HG03025 (cell line): ENCODE measurements around the gene TAAR1.
"Not testable (repeated sequence)": the region's sequence is repeated elsewhere in the genome, so short reads cannot be mapped to it uniquely, and the experiment has no call there.

Experiments
- ATAC-seq: cut with Tn5 transposase; IDR thresholded peaks from one replicate; pipeline ENCODE4 v1.9.1; 2021; ENCODE audit warnings: mild to moderate bottlenecking, moderate library complexity; ENCODE audit not compliant: unreplicated experiment, low FRiP score

TAAR1 gene

GRCh38 chr6:132664309-132665034 is 5.5 kb upstream of the TAAR1 start:
- no peak for ATAC-seq

GRCh38 chr6:132663661-132664060 is 4.7 kb upstream of the TAAR1 start:
- ATAC-seq = no peak

- no peak for ATAC-seq
These were observed 2.9 kb upstream of the TAAR1 start for GRCh38 chr6:132661906-132662305.

- peak; percentile 73 for ATAC-seq
These were observed 7.9 kb downstream of the TAAR1 start for GRCh38 chr6:132651062-132651461.

- no peak for ATAC-seq
These were observed 8.6 kb downstream of the TAAR1 start for GRCh38 chr6:132650429-132650828.

- ATAC-seq = no peak
These were observed 10.2 kb downstream of the TAAR1 start for GRCh38 chr6:132648828-132649227.

- ATAC-seq = peak; percentile 73
These were observed 10.6 kb downstream of the TAAR1 start for GRCh38 chr6:132648356-132648755.

GRCh38 chr6:132643547-132643946 is 15.4 kb downstream of the TAAR1 start:
- ATAC-seq = no peak

GRCh38 chr6:132637135-132637534 is 21.8 kb downstream of the TAAR1 start:
- not testable (repeated sequence) for ATAC-seq

GRCh38 chr6:132635906-132636305 is 23.1 kb downstream of the TAAR1 start:
- ATAC-seq = not testable (repeated sequence)

- not testable (repeated sequence) for ATAC-seq
These were observed 23.7 kb downstream of the TAAR1 start for GRCh38 chr6:132635288-132635687.

- no peak for ATAC-seq
These were observed 24.2 kb downstream of the TAAR1 start for GRCh38 chr6:132634796-132635195.

- no peak for ATAC-seq
These were observed 25.6 kb downstream of the TAAR1 start for GRCh38 chr6:132633362-132633761.

- ATAC-seq = no peak
These were observed 34.8 kb downstream of the TAAR1 start, which contains the start of gene TAAR2 for GRCh38 chr6:132624175-132624574. Gene TAAR2 (minus strand): TSS chr6:132624275. CDS start chr6:132624275, 0 bp downstream.

- no peak for ATAC-seq
These were observed 35.7 kb downstream of the TAAR1 start for GRCh38 chr6:132623106-132623845.

- no peak for ATAC-seq
These were observed 42.3 kb downstream of the TAAR1 start for GRCh38 chr6:132616677-132617076.

GRCh38 chr6:132614554-132614953 is 44.4 kb downstream of the TAAR1 start:
- ATAC-seq = no peak

- no peak for ATAC-seq
These were observed 46.4 kb downstream of the TAAR1 start for GRCh38 chr6:132612449-132613108.

- no peak for ATAC-seq
These were observed 47.4 kb downstream of the TAAR1 start for GRCh38 chr6:132611616-132612015.

GRCh38 chr6:132607544-132608233 is 51.3 kb downstream of the TAAR1 start:
- no peak for ATAC-seq
